Left renal cortex interstitium (tissue), 4 donors: ENCODE results near the gene SLC37A4. TPM values are rescaled to one million over a fixed set of nuclear protein-coding genes. Genes with fewer than 3 reads are reported as not detected.
A peak's percentile ranks its signal among the peaks of the same experiment; 100 is the strongest.
"Not testable (repeated sequence)": the region's sequence is repeated elsewhere in the genome, so short reads cannot be mapped to it uniquely, and the experiment has no call there.

Experiments
- DNase-seq, 4 donors: peaks; one replicate each; pipeline ENCODE4 v3.0.0-alpha.2; 2013; ENCODE audit warnings: low read depth in 4 of 4, low spot score in 2 of 4, missing footprints in 1 of 4
- polyA plus RNA-seq, 4 donors: library from polyadenylated mRNA; unstranded; fragments of 120-200 nt; gene quantifications; one replicate each; pipeline ENCODE4 v1.2.1, GENCODE V29; 2013; ENCODE audit not compliant: insufficient read length in 4 of 4

The SLC37A4 gene
- polyA plus RNA-seq, 4 donors, result 79.3 to 109 (median 97.4) TPM

DNA sequence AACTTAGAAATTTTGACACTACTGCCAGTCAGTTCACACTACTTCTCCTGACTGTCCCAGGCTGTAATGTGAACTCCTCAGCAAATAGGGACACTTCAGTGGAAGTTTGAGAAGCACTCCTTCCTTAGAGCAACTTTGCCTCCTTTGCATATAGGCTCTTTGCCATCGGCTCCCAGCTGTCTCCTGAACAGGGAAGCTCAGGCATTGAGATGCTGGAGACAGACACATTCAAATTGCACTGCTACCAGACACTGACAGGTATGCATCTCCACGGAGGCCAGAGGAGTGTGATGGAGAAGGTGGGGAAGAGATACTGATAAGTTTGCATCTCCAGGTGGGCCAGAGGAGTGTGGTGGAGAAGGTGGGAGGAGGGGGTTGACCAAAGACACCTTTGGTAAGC, 10.7 kb downstream of the SLC37A4 start:
- no peak for DNase-seq

DNA sequence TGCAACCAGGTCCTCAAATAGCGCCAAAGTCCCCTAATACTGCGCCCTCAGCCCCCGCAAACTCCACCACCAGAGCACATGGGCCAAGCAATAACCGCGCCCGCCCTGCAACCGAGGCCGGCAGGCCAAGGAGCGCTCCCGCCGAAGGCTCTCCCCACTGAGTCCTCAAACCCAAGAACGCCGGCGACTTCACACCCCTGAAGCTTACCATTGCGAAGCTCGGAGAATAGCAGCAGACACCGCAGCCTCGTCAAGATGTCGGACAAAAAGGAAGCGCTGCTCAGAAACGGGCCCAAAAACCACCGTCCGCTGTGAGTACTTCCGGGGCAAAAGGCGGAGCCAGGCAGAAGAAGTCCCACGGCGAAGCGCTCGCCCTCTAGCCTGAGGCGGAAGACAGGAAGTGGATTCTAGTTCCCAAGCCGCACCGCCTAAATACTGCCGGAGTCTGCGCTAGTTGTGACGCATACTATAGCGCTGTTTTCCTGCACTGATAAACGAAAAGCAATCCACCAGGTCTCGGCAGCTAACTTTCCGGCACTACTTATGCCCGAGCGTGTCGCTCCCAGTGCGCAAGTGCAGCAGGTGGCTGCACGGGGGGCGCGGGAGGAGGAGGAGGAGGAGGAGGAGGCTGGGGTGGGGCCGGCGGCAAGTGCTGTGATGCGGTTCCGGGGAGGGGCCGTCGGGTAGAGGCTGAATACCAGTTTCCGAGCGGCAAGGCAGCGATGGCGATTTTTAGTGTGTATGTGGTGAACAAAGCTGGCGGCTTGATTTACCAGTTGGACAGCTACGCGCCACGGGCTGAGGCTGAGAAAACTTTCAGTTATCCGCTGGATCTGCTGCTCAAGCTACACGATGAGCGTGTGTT, 12.4 kb downstream of the SLC37A4 start, which contains the start of the genes RPS25 and TRAPPC4:
RPS25 (minus strand) TSS at position 270 of the 865 bp plus-strand sequence; CDS start at position 211, 59 bp downstream.
TRAPPC4 (plus strand) TSS at position 693 of the 865 bp plus-strand sequence; CDS start at position 723, 30 bp downstream.
- peak; percentile 95 to 98 (median 96) for DNase-seq

DNA sequence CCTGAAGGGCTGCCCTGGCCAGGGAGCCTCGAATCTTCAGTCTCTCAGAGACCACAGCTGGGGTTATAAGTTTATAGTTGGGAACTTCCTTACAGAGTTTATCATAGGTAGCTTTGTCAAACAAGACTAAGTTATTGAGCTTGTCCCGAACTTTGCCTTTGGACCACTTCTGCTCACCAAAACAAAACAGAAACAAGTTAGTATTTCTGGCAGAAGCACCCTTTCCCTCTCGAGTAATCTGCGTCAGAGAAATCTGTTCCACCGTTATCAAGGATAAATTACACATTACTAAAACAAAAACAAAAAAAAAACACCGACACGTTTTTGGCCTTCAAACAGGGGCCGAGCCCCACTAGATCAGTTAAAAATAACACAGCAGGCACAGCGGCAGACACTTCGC, 13.3 kb downstream of the SLC37A4 start:
- not testable (repeated sequence) for DNase-seq

DNA sequence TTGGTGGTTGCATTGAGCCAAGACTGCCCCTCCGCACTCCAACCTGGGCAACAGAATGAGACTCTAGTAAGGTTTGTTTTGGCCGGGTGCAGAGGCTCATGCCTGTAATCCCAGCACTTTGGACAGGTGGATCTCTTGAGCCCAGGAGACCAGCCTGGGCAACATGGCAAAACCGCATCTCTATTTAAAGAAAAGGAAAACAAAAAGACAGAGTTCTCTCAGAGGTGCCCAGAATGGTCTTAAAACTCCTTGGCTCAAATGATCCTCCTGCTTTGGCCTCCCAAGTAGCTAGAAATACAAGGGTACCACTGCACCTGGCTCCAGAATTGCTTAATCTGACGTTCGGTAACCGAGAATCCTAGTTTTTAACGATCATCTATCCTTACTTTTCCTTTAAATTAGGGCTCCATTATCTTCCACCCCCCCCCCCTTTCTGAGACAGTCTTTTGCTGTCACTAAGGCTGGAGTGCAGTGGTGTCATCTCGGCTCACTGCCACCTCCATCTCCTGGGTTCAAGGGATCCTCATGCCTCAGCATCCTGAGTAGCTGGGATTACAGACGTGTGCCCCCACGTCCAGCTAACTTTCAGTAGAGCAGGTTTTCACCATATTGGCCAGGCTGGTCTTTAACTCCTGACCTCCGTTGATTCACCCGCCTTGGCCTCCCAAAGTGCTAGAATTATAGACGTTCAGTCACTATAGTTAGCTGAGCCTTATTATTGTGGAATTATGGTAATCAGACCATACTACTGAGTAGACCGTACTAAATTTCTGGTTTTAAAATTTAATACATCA, 14.3 kb downstream of the SLC37A4 start:
- no peak for DNase-seq

- DNase-seq, result no peak
Observed at GRCh38 chr11:119015054-119015611, 15.5 kb downstream of the SLC37A4 start.

GRCh38 chr11:119014209-119014924, 16.3 kb downstream of the SLC37A4 start:
- no peak for DNase-seq

DNA sequence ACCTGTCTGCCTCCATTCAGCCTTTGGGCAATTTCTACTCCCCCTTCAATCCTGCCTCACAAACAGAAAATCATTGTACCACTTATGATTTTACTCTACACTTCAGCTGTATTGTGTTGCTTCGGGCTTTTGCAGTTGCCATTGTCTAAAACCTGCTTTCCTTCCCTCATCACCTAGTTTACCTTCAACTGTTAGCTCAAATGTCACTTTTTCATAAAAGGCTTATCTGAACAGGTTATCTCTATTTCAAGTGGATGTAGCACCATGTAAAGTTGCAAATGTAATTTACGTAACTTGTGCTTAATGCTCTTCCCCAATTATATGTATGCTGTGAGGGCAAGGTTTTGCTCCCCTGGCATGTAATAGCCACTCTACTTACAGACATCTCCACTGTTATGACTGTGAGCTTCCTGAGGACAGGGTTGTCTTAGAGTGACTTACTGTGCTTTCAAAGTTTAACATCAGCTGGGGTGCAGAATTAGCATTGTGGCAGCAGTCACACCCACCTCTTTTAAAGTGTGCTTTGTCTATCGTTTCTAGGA, 18.0 kb downstream of the SLC37A4 start:
- DNase-seq, result no peak

DNA sequence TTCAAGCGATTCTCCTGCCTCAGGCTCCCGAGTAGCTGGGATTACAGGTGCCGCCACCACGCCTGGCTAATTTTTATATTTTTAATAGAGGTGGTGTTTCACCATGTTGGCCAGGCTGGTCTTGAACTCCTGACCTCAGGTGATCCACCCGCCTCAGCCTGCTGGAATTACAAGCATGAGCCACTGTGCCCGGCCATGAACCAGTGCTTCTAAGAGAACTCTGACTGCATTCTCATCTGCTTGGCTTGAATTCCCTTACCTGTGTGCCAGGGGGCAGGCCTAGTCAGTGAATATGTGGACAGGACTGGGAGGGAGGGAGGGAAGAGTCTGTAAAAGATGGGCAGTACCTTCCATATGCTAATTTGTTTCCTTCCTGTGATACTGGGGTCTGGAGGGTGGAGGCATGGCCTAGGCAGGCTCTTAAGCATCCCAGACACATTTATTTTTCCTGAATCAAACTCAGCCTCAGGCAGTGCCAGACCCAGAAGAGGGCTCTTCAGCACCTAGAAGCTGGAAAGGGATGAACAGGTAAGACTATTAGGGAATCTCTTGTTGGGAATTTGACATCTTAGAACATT, 19.1 kb downstream of the SLC37A4 start:
- DNase-seq, result no peak

DNA sequence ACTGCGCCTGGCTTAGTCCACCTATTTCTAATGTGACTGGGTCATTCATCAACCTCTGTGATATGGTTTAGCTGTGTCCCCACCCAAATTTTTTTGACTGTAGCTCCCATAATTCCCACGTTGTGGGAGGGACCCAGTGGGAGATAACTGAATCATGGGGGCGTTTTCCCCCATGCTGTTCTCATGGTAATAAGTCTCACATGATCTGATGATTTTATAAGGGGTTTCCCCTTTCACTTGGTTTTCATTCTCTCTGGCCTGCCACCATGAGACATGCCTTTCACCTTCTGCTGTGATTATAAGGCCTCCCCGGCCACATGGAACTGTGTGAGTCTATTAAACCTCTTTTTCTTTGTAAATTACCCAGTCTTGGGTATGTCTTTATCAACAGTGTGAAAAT, 24.0 kb downstream of the SLC37A4 start:
- DNase-seq, result no peak

DNA sequence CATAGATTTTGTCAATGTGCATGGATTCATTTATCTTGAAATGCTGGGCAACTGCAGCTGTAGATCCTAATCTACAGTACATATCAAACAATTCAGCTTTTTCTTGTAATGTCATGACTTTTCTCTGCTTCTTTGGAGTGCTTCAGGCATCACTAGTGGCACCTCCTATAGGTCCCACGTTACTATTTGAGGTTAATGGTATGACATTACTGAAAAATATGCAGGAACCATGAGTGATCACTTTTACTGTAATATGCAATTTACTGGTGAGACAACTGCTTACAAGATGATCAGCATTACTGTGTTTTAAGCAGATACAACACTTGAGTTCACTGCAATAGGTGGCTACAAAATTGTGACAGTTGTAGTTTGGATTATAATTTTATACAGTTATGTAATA, 29.8 kb downstream of the SLC37A4 start:
- no peak for DNase-seq

DNA sequence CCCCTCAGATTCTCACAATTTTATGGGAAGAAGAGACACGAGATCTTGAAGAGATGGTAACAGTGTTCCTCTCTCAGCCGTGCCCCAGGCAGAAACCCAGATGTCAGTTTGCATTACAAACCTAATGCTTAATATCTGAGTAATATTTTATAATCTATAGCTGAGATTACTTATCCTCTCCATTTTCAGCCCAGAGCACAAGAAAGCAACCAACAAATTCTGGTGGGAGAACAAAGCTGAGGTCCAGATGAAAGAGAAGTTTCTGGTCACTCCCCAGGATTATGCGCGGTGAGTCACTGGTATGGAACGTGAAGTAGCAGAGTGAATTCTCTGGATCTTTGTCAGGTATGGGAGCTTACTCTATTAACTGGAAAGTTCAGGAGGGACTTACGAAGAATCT, 31.9 kb downstream of the SLC37A4 start:
- no peak for DNase-seq

GRCh38 chr11:118998388-118998717, 32.3 kb downstream of the SLC37A4 start:
- DNase-seq, result no peak

GRCh38 chr11:118997627-118998387, 32.9 kb downstream of the SLC37A4 start, which contains the start of gene CENATAC:
CENATAC (plus strand) TSS chr11:118998138; CDS start chr11:118998198, 60 bp downstream.
- DNase-seq, result peak in 3 of 4 donors; percentile 76 to 86 (median 83)

DNA sequence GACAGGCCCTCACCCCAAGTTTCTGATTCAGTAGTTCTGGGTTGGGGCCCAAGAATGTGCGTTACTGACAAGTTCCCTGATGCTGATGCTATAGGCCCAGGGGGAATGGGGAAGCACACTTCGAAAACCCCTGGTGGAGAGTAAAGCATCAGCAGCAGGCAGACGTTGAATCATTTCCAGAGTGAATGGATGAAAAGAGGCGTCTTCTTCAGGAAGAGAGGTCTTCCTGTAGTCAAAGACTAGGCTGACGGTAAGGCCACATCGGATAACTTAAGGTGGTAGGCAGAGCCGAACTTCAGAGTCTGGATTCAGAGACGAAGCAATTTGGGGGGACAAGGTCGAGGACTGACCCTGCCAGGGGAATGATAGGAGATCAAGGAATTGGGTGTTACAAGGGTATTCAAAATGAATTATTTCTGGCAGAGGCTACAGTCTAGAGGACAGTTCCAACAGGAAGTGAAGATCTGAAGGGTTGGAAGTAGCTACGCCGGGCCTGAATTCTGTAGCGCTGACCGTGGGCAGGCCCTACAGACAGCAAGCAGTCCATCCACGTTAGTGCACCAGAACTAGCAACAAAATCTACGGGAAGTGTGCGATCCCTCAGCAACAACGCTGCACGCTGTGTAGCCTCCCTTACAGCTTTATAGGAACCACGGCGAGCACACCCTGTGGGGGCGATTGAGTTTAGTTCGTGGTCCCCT, 33.6 kb downstream of the SLC37A4 start:
- DNase-seq, result no peak

- DNase-seq, result not testable (repeated sequence)
Observed at GRCh38 chr11:118991486-118992038, 39.1 kb downstream of the SLC37A4 start.

DNA sequence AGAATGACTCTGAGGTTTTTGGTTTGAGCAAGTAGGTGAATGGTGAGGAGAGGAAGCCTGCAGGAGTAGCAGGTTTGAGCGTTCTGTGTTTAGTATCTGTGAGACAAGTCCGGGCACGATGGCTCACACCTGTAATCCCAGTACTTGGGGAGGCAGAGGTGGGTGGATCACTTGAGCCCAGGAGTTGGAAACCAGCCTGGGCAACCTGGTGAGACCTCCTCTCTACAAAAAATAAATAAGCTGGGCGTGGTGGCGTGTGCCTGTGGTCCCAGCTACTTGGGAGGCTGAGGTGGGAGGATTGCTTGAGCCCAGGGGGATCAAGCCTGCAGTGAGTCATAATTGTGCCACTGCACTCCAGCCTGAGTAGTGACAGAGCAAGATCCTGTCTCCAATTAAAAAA, 42.4 kb downstream of the SLC37A4 start:
- DNase-seq, result no peak

DNA sequence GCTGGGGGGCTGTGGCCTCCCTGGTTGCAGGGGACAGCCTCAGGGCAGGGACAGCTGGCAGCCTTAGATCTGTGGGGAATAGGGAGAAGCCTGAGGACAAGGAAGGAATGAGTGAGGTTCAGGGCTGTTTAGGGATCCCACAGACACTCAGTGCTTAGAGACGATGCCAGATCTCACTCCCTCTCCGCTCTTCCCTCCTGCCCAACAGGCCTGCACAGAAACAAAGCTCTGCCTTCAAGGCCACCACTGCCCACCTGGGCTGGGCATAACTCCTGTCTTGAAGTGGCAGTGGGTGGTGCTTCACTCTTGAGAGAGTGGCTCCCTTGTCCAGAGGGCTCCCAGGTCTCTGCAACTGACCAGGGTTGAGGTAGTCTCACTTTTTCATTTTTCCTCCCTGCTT, 45.9 kb downstream of the SLC37A4 start:
- no peak for DNase-seq

GRCh38 chr11:118984337-118984736, 46.3 kb downstream of the SLC37A4 start:
- DNase-seq, result not testable (repeated sequence)
